ENCODE results near the gene RPP30.
"Not testable (repeated sequence)": the region's sequence is repeated elsewhere in the genome, so short reads cannot be mapped to it uniquely, and the experiment has no call there.

Gene RPP30

GRCh38 chr10:90930070-90930837 is 58.5 kb downstream of the RPP30 start:
- no peak for DNase-seq
- TF ChIP-seq POLR2A (IDR thresholded peaks at IDR 0.05; ENCODE audit: low read length) (no peak), GATA1 (IDR thresholded peaks at IDR 0.05; ENCODE audit: low read depth, low read length) (no peak)

- no peak for TF ChIP-seq POLR2A (IDR thresholded peaks at IDR 0.05; ENCODE audit: low read length)
- TF ChIP-seq GATA1 (IDR thresholded peaks at IDR 0.05; ENCODE audit: low read depth, low read length) = no peak
- no peak for DNase-seq
Observed at GRCh38 chr10:90930971-90931871, 59.4 kb downstream of the RPP30 start.

GRCh38 chr10:90935581-90936275 is 64.0 kb downstream of the RPP30 start:
- no peak for TF ChIP-seq POLR2A (IDR thresholded peaks at IDR 0.05; ENCODE audit: low read length)
- TF ChIP-seq GATA1 (IDR thresholded peaks at IDR 0.05; ENCODE audit: low read depth, low read length) = no peak
- no peak for DNase-seq

- TF ChIP-seq GATA1 (IDR thresholded peaks at IDR 0.05; ENCODE audit: low read depth, low read length) = no peak
- TF ChIP-seq POLR2A (IDR thresholded peaks at IDR 0.05; ENCODE audit: low read length) = no peak
- DNase-seq = no peak
Observed at GRCh38 chr10:90936276-90936659, 64.5 kb downstream of the RPP30 start.

GRCh38 chr10:90937645-90938258 is 66.0 kb downstream of the RPP30 start:
- DNase-seq = no peak
- TF ChIP-seq POLR2A (IDR thresholded peaks at IDR 0.05; ENCODE audit: low read length) = no peak
- TF ChIP-seq GATA1 (IDR thresholded peaks at IDR 0.05; ENCODE audit: low read depth, low read length) = no peak

GRCh38 chr10:90939116-90939515 is 67.3 kb downstream of the RPP30 start:
- TF ChIP-seq GATA1 (IDR thresholded peaks at IDR 0.05; ENCODE audit: low read depth, low read length) (no peak), POLR2A (IDR thresholded peaks at IDR 0.05; ENCODE audit: low read length) (no peak)
- DNase-seq = no peak

- DNase-seq = no peak
- TF ChIP-seq POLR2A (IDR thresholded peaks at IDR 0.05; ENCODE audit: low read length) (no peak), GATA1 (IDR thresholded peaks at IDR 0.05; ENCODE audit: low read depth, low read length) (no peak)
Observed at GRCh38 chr10:90939648-90940047, 67.9 kb downstream of the RPP30 start.

- not testable (repeated sequence) for DNase-seq
Observed at GRCh38 chr10:90942980-90943379, 71.2 kb downstream of the RPP30 start.

GRCh38 chr10:90944749-90945148 is 73.0 kb downstream of the RPP30 start:
- DNase-seq = no peak
- TF ChIP-seq POLR2A (IDR thresholded peaks at IDR 0.05; ENCODE audit: low read length) = no peak
- no peak for TF ChIP-seq GATA1 (IDR thresholded peaks at IDR 0.05; ENCODE audit: low read depth, low read length)

- TF ChIP-seq GATA1 (IDR thresholded peaks at IDR 0.05; ENCODE audit: low read depth, low read length) = no peak
- no peak for TF ChIP-seq POLR2A (IDR thresholded peaks at IDR 0.05; ENCODE audit: low read length)
- DNase-seq = no peak
Observed at GRCh38 chr10:90945491-90946070, 73.8 kb downstream of the RPP30 start.

- TF ChIP-seq GATA1 (IDR thresholded peaks at IDR 0.05; ENCODE audit: low read depth, low read length) (no peak), POLR2A (IDR thresholded peaks at IDR 0.05; ENCODE audit: low read length) (no peak)
- no peak for DNase-seq
Observed at GRCh38 chr10:90947030-90947960, 75.5 kb downstream of the RPP30 start.
